GM18861 (cell line): ENCODE results near the gene CLDN3.
"Not testable (repeated sequence)": the region's sequence is repeated elsewhere in the genome, so short reads cannot be mapped to it uniquely, and the experiment has no call there.

Experiments
- ATAC-seq: cut with Tn5 transposase; IDR thresholded peaks from one replicate; pipeline ENCODE4 v1.9.1; 2021; ENCODE audit not compliant: unreplicated experiment

CLDN3 gene

DNA sequence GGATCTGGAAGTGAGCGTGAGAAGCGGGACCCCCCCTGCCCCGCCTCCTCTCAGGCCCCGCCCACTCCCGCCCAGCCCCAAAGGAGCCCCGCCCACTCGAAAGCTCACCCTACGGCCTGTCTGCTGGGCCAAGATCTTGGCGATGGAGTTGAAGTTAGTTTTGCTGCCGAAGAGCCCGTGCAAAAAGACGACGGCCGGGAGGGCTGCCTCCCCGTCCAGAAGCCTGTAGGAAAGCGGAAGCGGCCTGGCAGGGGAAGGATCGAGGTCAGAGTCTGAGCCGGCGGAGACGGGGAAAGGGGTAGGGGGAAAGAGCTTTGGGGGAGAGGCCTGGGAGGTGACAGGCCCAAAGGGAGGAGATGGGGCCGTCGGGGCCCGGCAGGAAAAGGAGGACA is 31.9 kb downstream of the CLDN3 start:
- peak; percentile 5 for ATAC-seq

GRCh38 chr7:73737491-73738219 is 32.4 kb downstream of the CLDN3 start:
- no peak for ATAC-seq

- ATAC-seq = no peak
These were observed 33.2 kb downstream of the CLDN3 start for GRCh38 chr7:73736885-73737284.

DNA sequence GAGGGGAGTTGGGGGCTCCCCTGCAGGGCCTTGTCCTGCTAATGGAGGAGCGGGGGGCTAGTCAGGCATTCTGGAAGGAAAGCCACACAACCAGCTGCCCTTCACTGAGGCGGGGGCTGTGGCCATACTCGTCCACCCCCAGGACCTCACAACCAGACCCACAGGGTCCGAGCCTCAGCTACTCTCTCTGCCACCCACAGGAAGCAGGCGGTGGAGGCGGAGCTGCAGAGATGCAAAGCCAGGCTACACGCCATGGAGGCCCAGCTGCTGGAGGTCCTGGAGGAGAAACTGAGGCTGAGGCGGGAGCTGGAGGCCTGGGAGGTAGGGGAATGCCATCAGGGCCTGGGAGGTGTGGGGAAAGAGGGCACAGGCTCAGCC is 34.6 kb downstream of the CLDN3 start:
- no peak for ATAC-seq

- ATAC-seq = peak; percentile 44
These were observed 35.2 kb downstream of the CLDN3 start for GRCh38 chr7:73734619-73735527.

DNA sequence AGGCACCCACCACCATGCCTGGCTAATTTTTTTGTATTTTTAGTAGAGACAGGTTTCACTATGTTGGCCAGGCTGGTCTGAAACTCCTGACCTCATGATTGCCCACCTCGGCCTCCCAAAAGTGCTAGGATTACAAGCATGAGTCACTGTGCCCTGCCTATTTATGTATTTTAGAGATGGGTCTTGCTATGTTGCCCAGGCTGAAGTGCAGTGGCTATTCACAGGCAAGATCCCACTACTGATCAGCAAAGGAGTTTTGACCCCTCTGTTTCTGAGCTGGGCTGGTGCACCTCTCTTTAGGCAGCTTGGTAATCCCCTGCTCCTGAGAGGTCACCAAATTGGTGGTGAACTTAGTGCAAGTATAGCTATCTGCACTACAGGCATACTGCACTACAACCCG is 37.7 kb downstream of the CLDN3 start:
- no peak for ATAC-seq

- ATAC-seq = no peak
These were observed 39.6 kb downstream of the CLDN3 start for GRCh38 chr7:73730485-73730884.

GRCh38 chr7:73728551-73728950 is 41.5 kb downstream of the CLDN3 start:
- no peak for ATAC-seq

GRCh38 chr7:73727952-73728351 is 42.1 kb downstream of the CLDN3 start:
- no peak for ATAC-seq

DNA sequence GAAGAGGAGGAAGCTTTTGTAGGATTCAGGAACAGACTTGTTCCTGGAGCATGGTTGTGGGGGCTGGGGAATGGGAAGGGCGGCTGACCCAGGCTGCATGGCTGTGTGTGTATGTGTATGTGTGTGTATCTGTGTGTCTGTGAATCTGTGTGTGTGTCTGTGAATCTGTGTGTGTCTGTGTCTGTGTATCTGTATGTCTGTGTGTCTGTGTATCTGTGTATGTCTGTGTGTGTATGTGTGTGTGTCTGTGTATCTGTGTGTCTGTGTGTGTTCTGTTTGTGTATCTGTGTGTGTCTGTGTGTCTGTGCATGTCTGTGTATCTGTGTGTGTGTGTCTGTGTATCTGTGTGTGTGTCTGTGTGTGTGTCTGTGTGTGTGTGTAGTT is 44.0 kb downstream of the CLDN3 start:
- ATAC-seq = no peak

GRCh38 chr7:73723813-73724212 is 46.3 kb downstream of the CLDN3 start:
- ATAC-seq = no peak

DNA sequence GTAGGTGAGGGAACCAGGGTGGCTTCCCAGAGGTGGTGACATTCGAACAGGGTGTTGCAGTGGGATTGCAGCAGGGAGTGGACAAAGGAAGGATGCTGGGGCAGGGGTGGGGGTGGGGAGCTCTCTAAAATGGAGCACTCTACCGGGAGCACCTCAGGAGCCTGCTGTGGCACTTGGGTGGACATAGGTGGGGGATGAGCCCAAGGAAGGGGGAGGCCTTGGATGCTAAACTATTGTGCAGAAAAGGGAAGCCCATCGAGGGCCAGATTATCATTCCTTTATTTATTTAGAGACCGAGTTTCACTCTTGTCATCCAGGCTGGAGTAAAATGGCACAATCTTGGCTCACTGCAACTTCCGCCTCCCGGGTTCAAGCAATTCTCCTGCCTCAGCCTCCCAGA is 47.3 kb downstream of the CLDN3 start:
- no peak for ATAC-seq

GRCh38 chr7:73722182-73722581 is 47.9 kb downstream of the CLDN3 start:
- not testable (repeated sequence) for ATAC-seq

DNA sequence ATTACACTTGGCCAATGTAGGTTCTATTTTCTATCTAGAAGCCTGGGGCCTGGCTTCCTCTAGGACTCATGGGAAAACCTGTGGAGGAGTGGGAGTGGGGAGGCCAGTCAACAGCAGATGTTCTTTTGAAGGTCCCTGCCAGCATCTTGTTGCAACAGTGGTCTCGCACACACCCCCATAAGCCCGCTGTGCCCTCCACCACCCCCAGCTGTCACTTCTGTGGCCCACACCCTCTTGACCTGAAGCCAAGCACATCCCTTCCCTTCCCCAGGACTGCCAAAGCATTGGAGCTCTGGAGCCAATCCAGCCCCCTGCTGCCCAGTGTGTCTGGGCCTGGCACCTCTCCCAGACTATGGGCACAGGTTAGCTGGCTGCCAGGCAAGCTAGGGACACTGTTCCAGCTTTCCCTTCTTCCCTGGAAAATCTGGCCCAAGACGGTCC is 48.7 kb downstream of the CLDN3 start:
- ATAC-seq = no peak

GRCh38 chr7:73720443-73720842 is 49.6 kb downstream of the CLDN3 start:
- not testable (repeated sequence) for ATAC-seq

DNA sequence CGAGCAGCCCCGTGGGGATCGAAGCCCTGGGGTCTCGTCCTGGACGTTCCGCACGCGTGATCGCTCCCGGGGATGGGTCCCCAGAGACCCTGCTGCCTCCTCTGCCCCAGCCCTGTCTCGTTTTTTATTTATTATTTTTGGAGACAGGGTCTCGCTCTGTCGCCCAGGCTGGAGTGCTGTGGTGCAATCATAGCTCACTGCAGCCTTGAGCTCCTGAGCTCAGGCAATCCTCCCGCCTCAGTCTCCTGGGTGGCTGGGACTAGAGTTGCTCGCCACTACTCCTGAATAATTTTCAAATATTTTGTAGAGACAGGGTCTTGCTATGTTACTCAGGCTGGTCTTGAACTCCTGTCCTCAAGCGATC is 50.3 kb downstream of the CLDN3 start:
- ATAC-seq = no peak
